ENCODE results near the gene VDAC2.
A peak's percentile ranks its signal among the peaks of the same experiment; 100 is the strongest.

Gene VDAC2

GRCh38 chr10:75207079-75207856 lies 3.3 kb upstream of the VDAC2 start:
- Histone ChIP-seq H3K9me3 (ENCODE audit: control insufficient read depth, insufficient read depth, low read depth, low read length) (no peaks in the 10 kb centered on the region), H3K36me3 (ENCODE audit: control insufficient read depth in 2 of 2, insufficient read depth in 1 of 2, low read length in 2 of 2) (peaks cover under 1 to 6% of the 10 kb centered on the region in 2 experiments; a peak in 2 of 3 replicates), H3K4me1 (ENCODE audit: control insufficient read depth, insufficient read depth, low read length) (peaks cover 2% of the 10 kb centered on the region; the same call in 1 of the 2 replicates), H3K27ac (ENCODE audit: extremely low read depth, low read depth, low read length) (no peak overlapping the region), H3K4me3 (ENCODE audit: low read depth, low read length) (no peak overlapping the region)
- ChIA-PET CTCF (interaction anchor here (1.1 kb wide), 1 partner anchor 24 kb away, joined by 4 read pairs; no protein-coding TSS in a partner anchor), POLR2A (interaction anchor here (1.8 kb wide), 1 partner anchor 9 kb away, joined by 3 read pairs; no protein-coding TSS in a partner anchor)
- 0 out of 2 replicates have a peak, but pooled peaks have one; percentile 9 for TF ChIP-seq ZBTB48 (tag by site-specific recombination; IDR thresholded peaks at IDR 0.05)
- TF ChIP-seq KLF10 (tag by site-specific recombination; IDR thresholded peaks at IDR 0.05), result no peak
- peak; percentile 95 for TF ChIP-seq PRDM10 (tag by site-specific recombination; IDR thresholded peaks at IDR 0.05)
- peak; percentile 67; the same call in 1 of the 2 replicates for TF ChIP-seq ZIC2 (tag by site-specific recombination; IDR thresholded peaks at IDR 0.05)

GRCh38 chr10:75207857-75208144 lies 2.8 kb upstream of the VDAC2 start:
- Histone ChIP-seq H3K4me1 (ENCODE audit: control insufficient read depth, insufficient read depth, low read length) (peaks cover 2% of the 10 kb centered on the region; the same call in 1 of the 2 replicates), H3K9me3 (ENCODE audit: control insufficient read depth, insufficient read depth, low read depth, low read length) (no peaks in the 10 kb centered on the region), H3K36me3 (ENCODE audit: control insufficient read depth in 2 of 2, insufficient read depth in 1 of 2, low read length in 2 of 2) (peaks cover 6 to 11% of the 10 kb centered on the region in 2 experiments; a peak in 2 of 3 replicates), H3K27ac (ENCODE audit: extremely low read depth, low read depth, low read length) (no peak overlapping the region), H3K4me3 (ENCODE audit: low read depth, low read length) (no peak overlapping the region)
- TF ChIP-seq ZNF629 (tag by site-specific recombination; IDR thresholded peaks at IDR 0.05) (no peak), BCL11A (tag by site-specific recombination; IDR thresholded peaks at IDR 0.05; ENCODE audit: low read depth) (no peak), ZNF555 (tag by site-specific recombination; conservative IDR thresholded peaks at IDR 0.05) (no peak), ZNF211 (tag by site-specific recombination; IDR thresholded peaks at IDR 0.05; ENCODE audit: low read depth) (no peak), ZNF518A (tag by site-specific recombination; conservative IDR thresholded peaks at IDR 0.05; ENCODE audit: low read depth) (no peak), GLIS1 (tag by site-specific recombination; IDR thresholded peaks at IDR 0.05) (no peak), ZNF155 (tag by site-specific recombination; IDR thresholded peaks at IDR 0.05) (no peak), ZNF521 (tag by site-specific recombination; IDR thresholded peaks at IDR 0.05) (no peak), IKZF3 (tag by site-specific recombination; IDR thresholded peaks at IDR 0.05) (no peak), ZFP69B (tag by site-specific recombination; IDR thresholded peaks at IDR 0.05) (no peak)
- ChIA-PET CTCF (interaction anchor here (1.1 kb wide), 1 partner anchor 23 kb away, joined by 4 read pairs; no protein-coding TSS in a partner anchor), POLR2A (no interaction called here)
